ENCODE results near the gene NDUFS6.
A peak's percentile ranks its signal among the peaks of the same experiment; 100 is the strongest.
"Not testable (repeated sequence)": the region's sequence is repeated elsewhere in the genome, so short reads cannot be mapped to it uniquely, and the experiment has no call there.

Gene NDUFS6

GRCh38 chr5:1784197-1785050 lies 16.8 kb upstream of the NDUFS6 start:
- no peak for DNase-seq

- no peak for DNase-seq
Measured at GRCh38 chr5:1785062-1785461, 16.1 kb upstream of the NDUFS6 start.

- DNase-seq, result no peak
Measured at GRCh38 chr5:1785984-1786383, 15.2 kb upstream of the NDUFS6 start.

GRCh38 chr5:1786621-1787471 lies 14.4 kb upstream of the NDUFS6 start:
- DNase-seq, result no peak

GRCh38 chr5:1787472-1788047 lies 13.6 kb upstream of the NDUFS6 start:
- no peak for DNase-seq

GRCh38 chr5:1788200-1788599 lies 13.0 kb upstream of the NDUFS6 start:
- no peak for DNase-seq

GRCh38 chr5:1788828-1789227 lies 12.4 kb upstream of the NDUFS6 start:
- no peak for DNase-seq

- peak; percentile 9 for DNase-seq
Measured at GRCh38 chr5:1789438-1789833, 11.8 kb upstream of the NDUFS6 start.

GRCh38 chr5:1789834-1790471 lies 11.3 kb upstream of the NDUFS6 start:
- DNase-seq, result no peak

- no peak for DNase-seq
Measured at GRCh38 chr5:1791176-1791575, 10.0 kb upstream of the NDUFS6 start.

- peak; percentile 6 for DNase-seq
Measured at GRCh38 chr5:1792842-1793266, 8.4 kb upstream of the NDUFS6 start.

GRCh38 chr5:1793301-1793740 lies 7.9 kb upstream of the NDUFS6 start:
- DNase-seq, result peak; percentile 16

- DNase-seq, result peak; percentile 4
Measured at GRCh38 chr5:1793966-1794900, 7.0 kb upstream of the NDUFS6 start.

- no peak for DNase-seq
Measured at GRCh38 chr5:1794901-1795290, 6.3 kb upstream of the NDUFS6 start.

- DNase-seq, result no peak
Measured at GRCh38 chr5:1795506-1795905, 5.7 kb upstream of the NDUFS6 start.

- DNase-seq, result no peak
Measured at GRCh38 chr5:1795931-1796330, 5.3 kb upstream of the NDUFS6 start.

GRCh38 chr5:1796371-1797102 lies 4.7 kb upstream of the NDUFS6 start:
- DNase-seq, result no peak

- no peak for DNase-seq
Measured at GRCh38 chr5:1797103-1797800, 4.0 kb upstream of the NDUFS6 start.

GRCh38 chr5:1797855-1798254 lies 3.4 kb upstream of the NDUFS6 start:
- DNase-seq, result no peak

GRCh38 chr5:1798589-1798988 lies 2.6 kb upstream of the NDUFS6 start:
- DNase-seq, result not testable (repeated sequence)

Data from inflammatory macrophage treated with lipopolysaccharide for 4 hours (primary cell).